HG02610 (cell line): ENCODE results near the gene GRIN2B.

Source experiments
- ATAC-seq: cut with Tn5 transposase; IDR thresholded peaks from one replicate; pipeline ENCODE4 v1.9.1; 2021; ENCODE audit warnings: mild to moderate bottlenecking, moderate library complexity; ENCODE audit not compliant: unreplicated experiment

The GRIN2B gene

DNA sequence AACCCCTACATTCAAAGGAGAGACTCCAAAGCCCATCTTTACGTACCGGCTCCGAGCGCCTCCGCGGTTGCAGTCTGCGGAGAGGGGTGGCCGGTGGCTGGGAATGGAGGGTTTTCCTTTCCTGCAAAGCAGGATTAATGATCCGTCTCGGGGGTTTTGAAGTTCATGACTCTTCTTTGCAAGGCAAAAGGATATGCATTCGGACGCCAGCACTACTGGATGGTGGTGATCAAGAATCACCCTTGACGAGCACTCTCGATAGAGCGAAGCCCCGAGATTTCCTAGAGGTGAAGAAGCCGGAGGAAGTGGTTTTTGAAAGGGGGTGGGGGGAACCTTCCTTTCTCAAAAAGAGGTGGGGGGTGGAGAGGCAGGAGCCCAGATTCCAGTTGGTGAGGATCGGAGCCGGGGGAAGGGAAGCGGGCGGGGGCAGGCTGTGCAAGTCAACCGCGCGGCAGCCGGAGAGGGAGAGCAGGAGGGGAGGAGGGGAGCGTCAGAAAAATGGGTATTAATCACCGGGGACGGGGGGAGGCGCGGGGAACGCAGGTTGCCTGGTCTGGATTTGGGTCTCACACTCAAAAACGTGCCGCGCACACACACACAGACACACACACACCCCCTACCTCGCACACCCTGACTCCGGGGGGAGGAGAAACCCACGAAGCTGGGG is at the start of gene GRIN2B:
Gene GRIN2B, minus strand, starts transcription at position 307 of the 667 bp plus-strand sequence. CDS start 115,394 bp downstream, outside the sequence.
- no peak for ATAC-seq

DNA sequence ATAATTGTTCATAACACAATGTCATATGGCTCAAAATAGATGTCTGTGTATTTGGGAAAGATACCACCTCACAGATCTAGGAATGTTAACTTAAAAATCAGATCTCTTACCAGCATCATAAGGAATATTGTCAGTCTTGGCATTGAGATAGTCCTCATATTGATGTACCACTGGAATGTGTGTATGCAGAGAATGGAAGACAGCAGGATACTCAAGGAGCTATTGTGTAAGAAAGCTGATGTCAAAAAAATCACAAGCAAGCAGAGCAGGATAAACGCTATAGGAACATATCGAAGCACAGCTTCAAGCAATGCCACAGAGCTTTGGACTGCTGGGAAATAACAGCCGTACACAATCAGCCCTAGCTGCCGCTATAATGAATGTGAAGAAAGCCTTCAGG is 45.1 kb upstream of the GRIN2B start:
- no peak for ATAC-seq

DNA sequence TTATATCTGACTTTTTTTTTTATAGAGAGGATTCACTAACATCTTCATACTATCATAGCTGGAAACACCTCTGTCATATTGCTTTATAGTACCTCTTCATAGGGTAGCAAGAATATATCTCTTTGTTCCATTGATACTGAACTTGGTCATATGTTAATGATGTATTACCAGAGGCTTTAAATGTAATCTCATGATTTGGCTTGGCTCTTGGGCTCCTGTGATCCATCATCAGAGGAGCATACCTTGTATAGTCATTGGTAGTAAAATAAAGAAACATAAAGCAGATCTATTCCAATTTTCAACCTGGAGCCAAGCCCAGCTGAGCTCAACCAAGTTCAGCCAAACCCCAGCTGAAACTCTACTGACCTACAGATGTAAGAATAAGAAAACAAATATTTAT is 43.2 kb upstream of the GRIN2B start:
- ATAC-seq, result no peak

DNA sequence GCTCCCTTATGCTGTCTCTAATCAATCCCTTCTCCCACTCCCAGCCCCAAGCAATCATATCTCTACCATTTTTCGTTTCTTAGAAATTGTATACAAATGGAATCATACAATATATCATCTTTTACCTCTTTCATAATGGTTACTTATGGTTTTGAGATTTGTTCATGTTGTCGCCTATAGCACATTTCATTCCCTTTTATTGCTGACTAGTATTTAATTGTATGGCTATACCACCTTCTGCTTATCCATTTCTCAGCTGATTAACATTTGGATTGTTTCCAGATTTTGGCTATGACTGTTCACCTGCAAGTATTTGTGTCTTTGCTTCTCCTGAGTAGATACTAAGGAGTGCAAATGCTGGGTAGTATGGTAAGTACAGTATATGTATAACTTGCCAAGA is 36.7 kb upstream of the GRIN2B start:
- no peak for ATAC-seq

DNA sequence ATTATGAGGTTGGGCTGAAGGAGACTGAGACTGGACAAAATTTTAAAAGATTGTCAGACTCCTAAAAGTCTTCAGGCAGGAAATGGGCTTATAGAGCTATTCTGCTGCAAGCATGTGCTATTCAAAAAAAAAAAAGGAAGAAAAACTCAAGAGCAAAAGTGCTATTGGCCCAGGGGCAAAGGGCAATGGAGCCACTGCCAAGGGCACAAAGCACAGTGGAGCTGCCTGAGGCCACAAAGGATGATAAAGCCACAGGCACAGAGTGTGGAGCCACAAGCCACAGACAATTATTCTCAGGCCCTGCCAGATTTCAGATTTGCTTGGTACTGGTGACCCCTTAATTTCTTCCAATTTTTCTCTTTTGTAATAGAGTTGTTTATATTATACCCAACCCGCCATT is 29.6 kb upstream of the GRIN2B start:
- no peak for ATAC-seq

DNA sequence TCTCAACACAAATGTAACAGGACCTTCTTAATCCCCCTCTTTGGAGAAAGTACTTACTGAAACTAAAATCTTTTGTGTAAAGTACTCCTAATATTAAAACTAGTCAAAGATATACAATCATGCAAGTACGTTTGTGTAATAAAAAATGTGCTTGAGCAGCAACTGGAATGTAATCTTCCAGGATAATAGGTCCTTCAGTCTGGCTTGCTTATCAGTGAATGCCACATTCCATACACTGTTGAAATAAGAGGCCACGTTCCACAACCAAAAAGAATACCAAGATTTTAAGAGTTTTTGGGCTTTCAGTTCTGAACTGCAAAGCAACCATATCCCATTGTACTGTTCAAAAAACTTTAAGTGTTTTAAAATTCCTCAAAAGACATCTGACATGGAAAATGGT is 26.2 kb upstream of the GRIN2B start:
- no peak for ATAC-seq

DNA sequence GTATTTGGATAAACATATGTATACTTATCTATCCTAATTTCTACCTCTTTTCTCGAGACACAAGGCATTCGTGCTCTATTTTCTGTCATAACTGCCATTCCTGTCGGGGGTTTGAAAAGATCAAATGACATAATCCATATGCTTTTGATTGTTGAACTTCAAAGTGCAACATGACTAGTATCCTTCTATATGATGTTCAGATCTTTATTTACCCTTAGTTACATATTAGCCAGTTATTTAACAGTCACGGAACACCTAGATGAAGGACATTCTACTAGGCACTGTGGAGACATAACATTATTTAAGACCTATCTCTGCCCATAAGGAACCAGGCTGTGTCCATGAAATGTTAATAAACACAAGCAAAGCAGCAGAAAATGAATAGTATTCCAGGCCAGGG is 11.2 kb upstream of the GRIN2B start:
- no peak for ATAC-seq

DNA sequence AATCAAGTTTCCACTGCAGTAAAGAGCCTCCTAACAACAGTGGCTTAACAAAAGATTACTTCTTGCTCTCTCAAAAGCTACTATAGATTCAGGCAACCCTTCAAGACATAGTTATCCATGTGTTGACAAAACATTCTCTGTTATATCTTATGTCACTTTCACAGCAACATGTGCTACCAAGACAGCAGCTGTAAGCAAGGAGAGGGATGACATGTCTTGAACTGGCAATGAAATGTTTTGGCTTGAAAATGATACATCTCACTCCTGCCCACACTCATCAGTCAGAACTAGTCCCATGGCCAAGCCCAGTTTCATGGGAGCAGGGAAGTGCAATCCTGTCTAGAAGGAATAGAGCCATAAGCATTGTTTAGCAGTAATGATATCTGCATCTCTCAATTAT is 10.7 kb upstream of the GRIN2B start:
- no peak for ATAC-seq

DNA sequence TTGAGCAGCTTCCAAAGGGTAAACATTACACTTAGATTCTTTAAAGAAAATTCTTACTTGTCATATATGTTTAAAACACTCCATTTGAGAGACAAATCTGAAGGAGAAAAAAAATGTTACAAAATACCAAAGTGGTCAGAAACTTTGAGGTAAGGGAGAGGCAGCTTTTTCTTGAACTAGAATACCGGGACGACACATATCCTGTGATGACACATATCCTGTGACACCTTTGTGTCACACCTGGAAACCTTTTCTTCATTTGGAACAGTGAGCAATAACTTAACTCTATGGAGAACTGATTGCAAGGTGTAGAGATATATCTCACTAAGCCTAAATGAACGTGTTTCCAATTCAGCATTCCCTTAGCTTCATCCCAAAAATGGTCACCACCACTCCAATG is 4.6 kb upstream of the GRIN2B start:
- no peak for ATAC-seq

DNA sequence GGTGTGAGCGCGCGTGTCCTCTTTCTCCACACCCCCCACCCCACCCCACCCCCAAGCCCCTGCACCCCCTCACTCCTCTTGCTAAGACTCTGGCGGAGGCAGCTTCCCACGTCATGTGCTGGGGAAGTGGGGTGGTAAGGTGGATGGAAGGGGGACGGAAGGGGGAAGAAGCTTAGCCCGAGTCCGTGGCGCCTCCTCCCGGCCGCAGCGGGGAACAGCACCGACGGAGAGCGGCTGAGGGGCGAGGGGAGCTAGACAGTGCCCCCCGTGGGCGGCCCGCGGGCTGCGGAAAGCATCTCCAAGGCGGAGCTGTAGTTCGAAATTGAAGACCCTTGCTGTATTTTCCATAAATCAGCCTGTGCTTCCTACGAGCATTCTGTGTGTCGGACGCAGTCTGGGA is 588 bp upstream of the GRIN2B start:
- no peak for ATAC-seq

DNA sequence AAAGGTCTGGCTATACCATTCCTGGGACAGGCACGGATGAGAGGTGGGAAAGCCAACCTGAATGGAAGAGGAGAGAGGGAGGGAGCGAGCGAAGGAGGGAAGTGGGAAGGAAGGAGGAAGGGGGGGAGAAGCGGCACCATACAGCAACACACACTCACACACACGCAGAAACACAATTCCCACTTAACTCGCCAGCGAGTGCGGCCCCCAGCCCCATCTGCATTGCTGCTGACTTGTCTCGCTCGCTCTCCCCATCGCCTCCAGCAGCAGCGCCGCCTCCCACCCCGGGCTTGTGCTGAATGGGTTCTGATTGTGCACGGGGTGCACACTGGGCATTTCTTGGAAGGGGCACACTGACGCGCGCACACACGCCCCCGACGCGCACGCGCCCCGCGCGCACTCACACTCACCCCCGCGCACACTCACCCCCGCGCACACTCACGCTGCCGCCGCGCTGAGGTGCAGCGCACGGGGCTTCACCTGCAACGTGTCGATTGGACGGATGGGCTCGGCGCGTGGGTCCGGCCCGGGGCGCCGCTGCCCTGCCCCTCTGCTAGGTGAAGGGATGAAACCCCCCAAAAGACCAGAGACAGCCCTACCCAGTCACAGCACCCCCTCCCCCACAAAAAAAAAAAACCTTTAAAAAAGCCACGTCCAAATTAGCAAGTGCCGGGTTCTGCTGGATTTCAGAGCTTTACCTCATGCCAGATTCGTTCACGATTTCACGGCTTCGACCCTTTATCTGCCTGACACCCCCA is 685 bp downstream of the GRIN2B start:
- ATAC-seq, result no peak

DNA sequence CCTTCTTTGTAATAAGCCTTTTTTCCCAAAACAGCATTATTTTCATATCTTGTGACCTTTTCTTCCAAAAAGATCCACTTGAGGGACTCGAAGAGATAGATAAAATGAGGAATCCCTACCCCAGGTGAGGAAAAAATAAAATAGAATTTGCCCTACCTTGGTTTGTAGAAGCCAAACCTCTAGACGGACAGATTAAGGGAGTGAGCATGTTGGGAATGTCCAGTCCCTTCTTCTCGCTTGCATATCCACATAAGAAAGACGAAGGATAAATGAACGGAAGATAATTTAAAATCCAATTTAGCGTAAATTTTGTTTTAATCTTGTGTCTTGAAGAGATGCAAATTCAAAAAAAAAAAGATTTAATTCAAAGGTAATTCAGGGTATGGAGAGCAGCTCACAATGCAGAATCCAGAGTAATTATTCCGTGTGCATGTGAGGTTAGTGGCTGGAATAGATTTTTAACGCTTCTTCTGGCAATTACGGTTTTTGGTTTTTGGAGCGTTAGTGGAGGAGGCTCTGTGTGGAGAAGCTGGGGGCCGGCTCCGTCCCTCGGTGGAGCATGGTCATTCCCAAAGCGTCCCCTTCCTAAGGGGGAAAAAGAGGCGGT is 1.5 kb downstream of the GRIN2B start:
- ATAC-seq, result no peak

DNA sequence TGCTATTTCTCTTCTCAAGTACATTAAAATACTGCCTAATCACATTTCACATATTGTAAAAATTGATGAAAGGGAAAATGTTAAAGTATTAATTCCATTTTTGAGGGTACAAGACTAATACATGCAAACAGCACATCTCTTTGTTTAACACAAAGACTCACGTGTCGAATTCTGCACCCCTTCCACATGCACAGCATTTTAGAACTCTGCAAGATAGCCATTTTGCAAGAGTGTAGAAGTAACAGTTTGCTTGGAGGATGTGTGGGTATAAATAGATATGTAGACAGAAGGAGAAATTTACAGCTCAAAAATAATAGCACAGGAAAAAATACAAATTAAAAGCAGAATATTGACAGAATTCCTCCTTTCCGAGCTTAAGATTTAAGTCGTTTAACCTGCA is 2.5 kb downstream of the GRIN2B start:
- ATAC-seq, result no peak

DNA sequence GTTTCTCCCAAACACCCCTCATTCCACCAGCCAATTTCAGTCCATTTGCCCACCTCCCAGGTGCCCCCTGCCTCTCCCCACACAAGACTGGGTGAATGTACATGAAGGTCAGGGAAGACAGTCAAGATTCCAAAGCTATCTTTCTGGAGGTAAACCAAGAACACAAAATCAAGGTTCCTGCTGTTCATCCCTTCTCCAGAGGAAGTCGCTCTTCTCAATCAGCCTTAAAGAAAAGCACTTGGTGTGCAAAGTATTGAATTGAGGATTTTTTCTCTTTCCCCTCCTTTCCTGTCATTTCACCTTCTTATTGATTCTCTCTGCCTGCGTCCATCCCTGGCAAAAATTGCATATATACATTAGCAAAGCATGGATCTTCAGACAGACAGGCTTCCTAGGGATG is 4.5 kb downstream of the GRIN2B start:
- ATAC-seq, result no peak

DNA sequence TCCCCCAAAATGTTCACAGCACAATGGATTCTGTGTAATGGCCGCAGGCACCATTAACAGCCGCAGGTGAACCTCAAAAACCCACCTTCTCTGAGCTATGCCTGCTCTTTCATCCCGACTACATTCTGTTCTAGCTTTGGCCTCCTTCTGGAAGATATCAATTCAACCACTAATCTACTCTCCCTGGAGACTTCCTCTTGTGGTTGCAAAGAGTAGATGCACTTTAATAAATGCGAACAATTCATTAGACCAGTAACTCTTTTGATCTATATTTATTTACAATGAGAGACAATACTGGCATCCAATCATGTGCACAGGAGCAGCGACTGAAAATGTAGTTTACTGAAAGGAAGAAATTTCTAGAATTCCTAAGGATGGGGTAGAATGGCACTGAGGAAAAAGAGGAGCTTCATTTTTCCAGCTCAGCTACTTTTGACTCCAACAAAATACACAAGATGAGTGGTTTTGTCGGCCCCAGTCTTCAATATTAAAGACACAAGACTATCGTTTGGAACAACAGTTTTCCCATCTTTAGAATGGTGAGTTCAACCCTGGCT is 5.3 kb downstream of the GRIN2B start:
- no peak for ATAC-seq

DNA sequence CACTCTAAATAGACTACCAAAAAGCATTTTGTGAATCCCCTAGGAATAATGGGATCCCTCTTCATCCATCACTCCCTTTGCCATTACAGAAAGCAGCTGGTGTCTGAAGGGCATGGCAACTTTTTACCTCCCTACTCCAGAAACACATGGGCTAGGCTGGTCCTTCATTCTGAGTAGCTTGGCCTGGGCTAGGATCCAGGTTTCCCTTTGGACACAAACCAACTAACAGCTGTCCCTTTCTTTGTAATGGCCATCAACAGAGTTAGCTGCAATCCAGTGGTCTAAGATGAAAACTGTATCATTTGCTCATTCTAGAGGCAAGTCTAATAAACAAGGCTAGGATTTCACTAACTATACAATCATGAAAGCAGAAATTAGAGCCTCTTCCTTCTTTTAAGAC is 7.4 kb downstream of the GRIN2B start:
- ATAC-seq, result no peak

DNA sequence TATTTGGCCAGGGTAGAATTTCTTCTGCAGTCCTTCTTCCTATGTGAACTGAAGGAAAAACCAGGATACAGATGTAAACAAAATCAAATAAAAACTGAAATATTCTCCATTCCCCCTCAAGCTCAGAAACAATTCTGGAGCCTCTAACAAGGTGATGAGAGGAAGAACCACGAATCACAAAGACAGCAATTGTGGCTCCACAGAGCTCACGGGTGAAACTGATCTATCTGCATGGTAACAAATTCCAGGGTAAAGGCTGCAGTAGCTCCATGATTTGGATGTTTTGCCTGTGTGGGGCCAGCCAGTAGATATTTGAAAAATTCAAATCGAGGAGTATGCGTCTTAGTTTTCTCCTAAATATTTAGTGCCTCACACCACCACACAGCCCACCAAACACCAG is 10.6 kb downstream of the GRIN2B start:
- ATAC-seq, result no peak

DNA sequence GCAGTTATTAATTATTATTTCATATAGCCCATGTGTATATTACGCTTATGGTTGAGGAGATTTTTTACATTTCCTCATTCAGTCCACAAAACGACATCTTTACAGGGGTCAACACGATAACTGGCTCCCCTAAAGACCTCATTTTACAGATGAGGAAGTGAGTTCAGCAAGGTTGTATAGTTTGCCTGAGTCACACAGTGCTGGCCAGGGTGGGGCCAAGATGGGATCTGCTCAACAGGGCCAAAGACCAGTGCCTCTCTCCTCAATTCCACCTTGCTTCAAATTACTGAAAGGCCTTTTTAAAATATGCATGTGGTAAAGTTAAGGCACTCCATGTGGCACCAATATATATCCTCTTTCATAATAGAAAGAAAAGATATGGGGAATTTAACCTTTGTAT is 13.1 kb downstream of the GRIN2B start:
- no peak for ATAC-seq

DNA sequence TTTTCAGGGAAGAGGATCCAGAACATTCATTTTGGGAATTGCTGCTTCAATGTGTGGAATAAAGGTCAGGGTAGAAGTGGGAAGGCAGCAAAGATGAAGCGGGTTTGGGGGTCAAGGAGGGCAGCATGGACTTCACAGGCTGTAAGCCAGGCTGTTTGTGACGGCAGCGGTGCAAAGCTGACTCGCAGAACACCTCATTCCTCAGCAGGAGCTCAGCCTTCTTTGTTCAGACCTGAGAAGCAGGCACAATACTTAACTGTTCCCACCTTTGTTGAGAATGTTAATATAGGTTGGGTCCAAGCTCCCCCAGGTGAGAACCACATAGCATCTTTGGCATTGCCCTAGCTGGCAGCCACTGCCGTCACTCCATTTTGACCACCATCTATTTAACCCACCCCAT is 16.7 kb downstream of the GRIN2B start:
- ATAC-seq, result no peak

DNA sequence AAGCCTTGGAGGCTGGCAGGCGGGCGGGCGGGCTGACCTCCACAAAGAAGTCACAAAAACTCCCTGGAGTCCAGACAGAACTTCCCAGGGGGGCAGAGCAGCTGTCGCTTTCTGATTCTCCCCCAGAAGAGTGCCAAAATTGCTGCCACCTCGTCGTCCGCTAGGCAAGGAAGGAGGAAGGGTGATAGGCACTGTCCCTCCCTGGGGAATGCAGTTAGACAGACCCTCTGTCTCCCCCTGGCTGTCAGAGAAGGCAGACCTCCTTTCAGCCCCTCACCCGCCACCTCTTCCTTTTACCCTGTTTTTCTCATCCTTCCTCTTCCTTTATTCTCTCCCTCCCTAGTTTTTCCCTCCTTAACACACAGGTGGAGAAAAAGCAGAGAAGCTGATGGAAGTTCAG is 18.7 kb downstream of the GRIN2B start:
- ATAC-seq, result no peak

DNA sequence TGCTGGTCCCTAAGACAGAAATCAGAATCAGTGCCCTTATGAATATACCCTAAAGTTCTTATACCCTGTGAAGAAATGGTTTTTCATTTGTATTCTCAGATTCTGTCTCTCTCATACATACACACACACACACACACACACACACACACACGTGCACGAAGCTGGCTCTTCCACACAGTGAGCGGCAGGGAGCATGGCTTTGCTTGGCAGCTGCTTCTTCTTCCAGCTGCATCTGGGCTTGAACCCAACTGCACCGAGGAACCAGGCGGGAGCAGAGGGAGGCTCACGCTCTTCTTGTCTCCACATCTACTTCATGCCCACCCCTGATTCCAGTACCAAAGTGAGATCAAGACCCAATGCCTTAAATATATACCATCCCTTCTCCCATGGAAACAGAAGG is 19.4 kb downstream of the GRIN2B start:
- no peak for ATAC-seq

DNA sequence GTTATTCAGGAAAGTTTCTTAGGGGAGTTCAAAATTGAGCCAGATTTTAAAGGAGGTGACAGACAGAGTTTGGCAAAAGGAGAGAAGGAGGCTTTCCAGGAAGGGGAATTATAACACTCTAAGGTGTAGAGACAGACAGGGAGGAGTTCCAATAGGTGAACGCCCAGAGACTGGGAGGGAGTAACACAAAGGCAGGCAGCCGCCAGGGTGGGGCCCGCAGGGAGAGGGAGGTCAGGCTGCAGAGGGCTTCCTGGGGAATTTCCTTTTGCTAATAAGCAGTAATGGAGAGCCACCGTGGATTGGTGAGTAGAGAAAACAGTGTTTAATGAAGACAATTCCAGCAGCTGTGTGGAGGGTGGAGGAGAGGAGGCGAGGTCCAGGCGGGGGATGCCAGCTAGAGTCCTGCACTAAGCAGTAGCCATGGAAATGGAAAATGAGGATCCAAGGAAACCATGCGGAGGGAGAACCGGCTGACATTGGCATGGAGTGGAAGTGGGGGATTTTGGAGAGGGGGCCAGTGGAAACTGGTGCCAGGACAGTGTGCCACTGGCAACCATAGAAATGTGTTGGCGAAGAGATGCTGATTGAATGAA is 22.2 kb downstream of the GRIN2B start:
- no peak for ATAC-seq
